ENCODE data around the gene TMEM37. TPM values are rescaled to one million over a fixed set of nuclear protein-coding genes. Genes with fewer than 3 reads are reported as not detected.

TMEM37 gene
- polyA plus RNA-seq, 1 donor from 2014 or later: not detected

- Histone ChIP-seq H3K36me3 (ENCODE audit: insufficient read depth, low read length) (no peaks in the 10 kb centered on the region), H3K4me2 (ENCODE audit: low read length) (no peak overlapping the region), H2AFZ (ENCODE audit: low read depth, low read length) (no peak overlapping the region), H3K9me2 (ENCODE audit: insufficient read depth, low read length) (no peaks in the 10 kb centered on the region), H3K9me3 (ENCODE audit: low read length) (no peaks in the 10 kb centered on the region), H3K79me2 (replicated peaks; ENCODE audit: insufficient read depth, low read length) (no peaks in the 10 kb centered on the region), H3K27me3 (ENCODE audit: insufficient read depth, low read depth, low read length) (no peaks in the 10 kb centered on the region), H4K20me1 (ENCODE audit: insufficient read depth) (no peaks in the 10 kb centered on the region), H3K4me3 (ENCODE audit: low read length) (no peak overlapping the region), H3K27ac (ENCODE audit: low read length) (no peak overlapping the region), H3K9ac (ENCODE audit: low read length) (no peak overlapping the region), H3F3A (ENCODE audit: insufficient read depth, low read length, poor library complexity, severe bottlenecking) (no peaks in the 10 kb centered on the region)
- TF ChIP-seq SMC3 (conservative IDR thresholded peaks at IDR 0.05; ENCODE audit: poor library complexity) (no peak), EP300 (conservative IDR thresholded peaks at IDR 0.05; ENCODE audit: poor library complexity, severe bottlenecking) (no peak), MXI1 (conservative IDR thresholded peaks at IDR 0.05; ENCODE audit: poor library complexity, severe bottlenecking) (no peak), POLR2AphosphoS5 (IDR thresholded peaks at IDR 0.05) (no peak), REST (IDR thresholded peaks at IDR 0.05; ENCODE audit: borderline replicate concordance) (no peak), TAF1 (IDR thresholded peaks at IDR 0.05; ENCODE audit: low read depth) (no peak), RAD21 (conservative IDR thresholded peaks at IDR 0.05) (no peak), CTCF (IDR thresholded peaks at IDR 0.05; ENCODE audit: poor library complexity, severe bottlenecking) (no peak), EZH2 (IDR thresholded peaks at IDR 0.05; ENCODE audit: borderline replicate concordance, insufficient read depth, low read length, poor library complexity, severe bottlenecking) (no peak)
These were observed 44.1 kb upstream of the TMEM37 start for GRCh38 chr2:119387381-119388129.

GRCh38 chr2:119389615-119390306, 41.9 kb upstream of the TMEM37 start:
- Histone ChIP-seq H2AFZ (ENCODE audit: low read depth, low read length) (no peak overlapping the region), H3K9me3 (ENCODE audit: low read length) (no peaks in the 10 kb centered on the region), H3K9ac (ENCODE audit: low read length) (no peak overlapping the region), H3K36me3 (ENCODE audit: insufficient read depth, low read length) (no peaks in the 10 kb centered on the region), H3K4me3 (ENCODE audit: low read length) (no peak overlapping the region), H3K9me2 (ENCODE audit: insufficient read depth, low read length) (no peaks in the 10 kb centered on the region), H3K4me2 (ENCODE audit: low read length) (no peak overlapping the region), H4K20me1 (ENCODE audit: insufficient read depth) (no peaks in the 10 kb centered on the region), H3K27me3 (ENCODE audit: insufficient read depth, low read depth, low read length) (no peaks in the 10 kb centered on the region), H3F3A (ENCODE audit: insufficient read depth, low read length, poor library complexity, severe bottlenecking) (no peaks in the 10 kb centered on the region), H3K79me2 (replicated peaks; ENCODE audit: insufficient read depth, low read length) (no peaks in the 10 kb centered on the region), H3K27ac (ENCODE audit: low read length) (no peak overlapping the region)
- TF ChIP-seq REST (IDR thresholded peaks at IDR 0.05; ENCODE audit: borderline replicate concordance) (no peak), EZH2 (IDR thresholded peaks at IDR 0.05; ENCODE audit: borderline replicate concordance, insufficient read depth, low read length, poor library complexity, severe bottlenecking) (no peak), TAF1 (IDR thresholded peaks at IDR 0.05; ENCODE audit: low read depth) (no peak), POLR2AphosphoS5 (IDR thresholded peaks at IDR 0.05) (no peak), MXI1 (conservative IDR thresholded peaks at IDR 0.05; ENCODE audit: poor library complexity, severe bottlenecking) (no peak), RAD21 (conservative IDR thresholded peaks at IDR 0.05) (no peak), CTCF (IDR thresholded peaks at IDR 0.05; ENCODE audit: poor library complexity, severe bottlenecking) (no peak), EP300 (conservative IDR thresholded peaks at IDR 0.05; ENCODE audit: poor library complexity, severe bottlenecking) (no peak), SMC3 (conservative IDR thresholded peaks at IDR 0.05; ENCODE audit: poor library complexity) (no peak)

All from neural cell (in vitro differentiated cells).